Renal cortex interstitium (tissue), 11 donors: ENCODE data around the gene ETNK2. TPM values are rescaled to one million over a fixed set of nuclear protein-coding genes. Genes with fewer than 3 reads are reported as not detected.
A peak's percentile ranks its signal among the peaks of the same experiment; 100 is the strongest.
"Not testable (repeated sequence)": the region's sequence is repeated elsewhere in the genome, so short reads cannot be mapped to it uniquely, and the experiment has no call there.

ENCODE experiments used
- DNase-seq, 11 donors: peaks; one replicate each; pipeline ENCODE4 v3.0.0-alpha.2; 2013; ENCODE audit warnings: low read depth in 9 of 11, low spot score in 4 of 11; ENCODE audit errors: extremely low read depth in 1 of 11
- polyA plus RNA-seq, 3 donors: library from polyadenylated mRNA; unstranded; fragments of 120-200 nt; gene quantifications; one replicate each; pipeline ENCODE4 v1.2.1, GENCODE V29; 2013; ENCODE audit not compliant: insufficient read length in 3 of 3

The ETNK2 gene
- polyA plus RNA-seq, 3 donors: 22.8 to 28.2 (median 23.5) TPM

DNA sequence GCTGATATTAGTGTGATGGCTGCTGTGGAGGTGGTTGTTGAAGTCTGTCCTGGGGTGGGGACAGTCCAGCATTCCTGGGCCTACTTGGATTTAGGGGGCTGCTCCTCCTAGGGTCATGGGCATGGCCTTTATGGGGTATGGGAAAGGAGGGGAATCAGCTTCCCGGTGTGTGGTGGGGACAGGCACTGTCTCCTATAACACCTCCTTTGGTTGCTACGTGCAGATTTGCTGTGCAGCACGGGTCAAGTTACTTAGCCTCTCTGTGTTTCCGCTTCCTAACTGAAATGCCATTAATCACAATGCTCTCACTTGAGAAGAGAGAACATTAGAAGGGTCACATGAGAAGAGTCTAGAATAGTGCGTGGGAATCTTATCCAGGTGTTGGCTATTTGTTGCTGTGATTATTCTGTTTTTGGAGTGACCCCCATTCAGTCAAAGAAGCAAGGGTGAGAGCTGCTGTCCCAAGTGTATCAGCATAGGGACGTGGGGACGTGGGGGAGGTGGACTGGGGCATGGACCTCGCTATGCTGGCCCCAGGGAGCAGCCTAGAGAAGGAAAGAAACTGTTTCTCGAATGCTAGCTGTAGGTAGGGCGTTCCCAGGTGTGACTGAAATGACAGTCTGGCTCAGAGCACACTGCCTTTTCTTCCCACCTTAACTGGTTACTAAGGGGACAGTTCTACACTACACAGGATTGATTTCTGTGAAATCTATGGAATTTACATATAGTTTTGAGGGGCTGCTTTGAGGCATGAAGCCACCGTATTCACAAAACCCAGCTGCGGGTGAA lies 59.0 kb downstream of the ETNK2 start:
- DNase-seq: no peak

DNA sequence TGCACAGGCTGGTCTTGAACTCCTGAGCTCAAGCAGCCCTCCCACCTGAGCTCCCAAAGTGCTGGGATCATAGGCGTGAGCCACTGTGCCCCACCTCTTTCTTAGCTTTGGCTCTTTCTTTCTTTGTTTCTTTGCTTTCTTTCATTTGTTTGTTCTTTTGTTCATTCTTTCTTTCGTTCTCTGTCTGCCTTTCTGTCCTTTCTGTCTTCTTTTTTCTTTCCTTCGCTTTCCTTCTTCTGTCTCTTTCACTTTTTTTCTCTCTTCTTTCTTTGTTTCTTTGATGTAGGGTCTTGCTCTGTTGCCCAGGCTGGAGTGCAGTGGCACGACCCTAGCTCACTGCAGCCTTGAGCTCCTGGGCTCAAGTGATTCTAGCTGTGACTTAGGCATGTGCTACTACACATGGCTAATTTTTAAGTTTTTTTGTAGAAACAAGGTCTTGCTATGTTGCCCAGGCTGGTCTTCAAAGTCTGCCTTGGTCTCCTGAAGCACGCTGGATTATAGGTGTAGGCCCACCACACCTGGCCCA lies 60.0 kb downstream of the ETNK2 start:
- no peak for DNase-seq

DNA sequence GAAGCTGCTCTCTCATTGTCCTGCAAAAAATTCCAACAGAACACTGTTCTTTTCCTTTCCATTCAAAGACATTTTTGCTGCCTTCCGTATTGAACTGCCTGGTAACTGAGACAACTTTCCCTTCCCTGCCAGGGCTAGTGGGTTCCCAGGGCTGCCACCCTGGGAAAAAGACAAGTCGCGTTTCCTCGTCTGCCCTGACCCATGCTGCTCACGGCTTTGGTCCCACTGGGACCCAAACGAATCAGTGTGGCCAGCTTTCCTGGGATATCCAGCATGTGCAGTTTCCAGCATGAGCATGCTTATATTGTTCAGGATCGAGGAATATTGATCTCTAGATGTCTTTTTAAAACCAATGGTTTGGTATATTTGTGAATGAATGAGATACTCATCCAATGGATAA lies 60.8 kb downstream of the ETNK2 start:
- no peak for DNase-seq

DNA sequence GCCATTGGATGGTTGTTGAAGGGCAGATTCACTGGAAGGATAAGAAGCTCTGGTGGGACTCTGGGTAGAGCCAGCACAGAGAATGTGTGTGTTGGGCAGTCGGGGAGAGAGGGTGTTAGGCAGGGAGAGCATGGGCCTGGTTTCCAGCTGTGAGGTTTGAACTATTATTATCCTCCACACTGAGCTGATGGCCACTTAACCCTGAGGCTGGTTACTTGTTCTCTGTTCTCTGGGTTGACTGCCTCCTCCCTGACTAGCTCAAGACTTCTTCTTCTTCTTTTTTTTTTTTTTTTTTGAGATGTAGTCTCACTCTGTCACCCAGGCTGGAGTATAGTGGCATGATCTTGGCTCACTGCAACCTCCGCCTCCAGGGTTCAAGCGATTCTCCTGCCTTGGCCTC lies 61.7 kb downstream of the ETNK2 start:
- not testable (repeated sequence) for DNase-seq

DNA sequence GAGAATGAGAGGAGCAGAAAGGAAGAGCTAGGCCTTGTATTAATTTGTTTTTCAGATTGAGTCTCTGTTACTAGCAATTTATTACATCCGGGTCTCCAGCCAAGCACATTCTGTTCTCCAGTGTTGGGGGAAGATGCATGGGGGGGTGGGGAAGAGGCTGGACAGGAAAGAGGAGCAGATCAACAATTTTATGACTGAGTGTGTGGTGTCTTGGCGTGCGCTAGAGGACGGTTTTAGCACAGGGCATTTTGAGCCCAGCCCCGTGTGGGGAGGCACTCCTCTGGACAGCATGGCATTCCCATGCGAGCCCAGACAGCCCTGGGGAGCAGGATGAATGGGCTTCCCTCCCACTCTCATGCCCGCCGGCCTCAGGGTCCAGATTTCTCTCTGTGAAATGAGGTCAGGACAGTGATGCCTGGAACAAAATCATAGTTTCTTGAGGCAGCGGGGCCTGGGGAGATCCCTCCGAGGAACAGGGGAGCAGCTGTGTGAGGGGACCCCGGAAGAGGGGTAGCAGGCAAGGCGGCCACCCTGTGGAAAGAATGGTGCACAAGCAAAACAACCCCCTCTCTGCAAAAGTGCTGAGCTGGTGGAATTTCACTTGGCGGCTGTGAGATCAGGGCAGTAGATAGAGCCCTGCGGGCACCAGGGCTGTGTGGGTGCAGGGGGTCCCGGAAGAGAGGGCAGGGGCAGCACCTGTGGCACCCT lies 62.6 kb downstream of the ETNK2 start:
- peak in 1 of 11 donors; percentile 54 for DNase-seq

DNA sequence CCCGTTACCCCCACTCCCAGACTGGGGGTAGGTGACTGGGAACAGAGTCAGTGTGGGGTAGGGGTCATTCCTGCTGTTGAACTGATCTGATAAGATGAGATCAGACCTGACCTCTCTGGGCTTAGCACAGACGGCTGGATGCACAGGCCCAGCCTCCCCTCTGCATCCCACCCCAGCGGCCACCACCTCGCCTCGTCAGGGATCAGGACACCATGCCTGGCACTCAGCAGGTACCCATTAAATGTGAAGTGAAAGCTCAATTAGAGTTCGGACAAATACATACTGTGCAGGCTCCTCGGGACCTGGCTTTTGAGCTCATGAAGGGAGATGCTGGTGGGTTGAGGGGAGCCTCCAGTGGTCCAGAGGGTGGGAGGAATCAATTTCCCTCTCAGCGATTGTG lies 63.2 kb downstream of the ETNK2 start:
- no peak for DNase-seq

DNA sequence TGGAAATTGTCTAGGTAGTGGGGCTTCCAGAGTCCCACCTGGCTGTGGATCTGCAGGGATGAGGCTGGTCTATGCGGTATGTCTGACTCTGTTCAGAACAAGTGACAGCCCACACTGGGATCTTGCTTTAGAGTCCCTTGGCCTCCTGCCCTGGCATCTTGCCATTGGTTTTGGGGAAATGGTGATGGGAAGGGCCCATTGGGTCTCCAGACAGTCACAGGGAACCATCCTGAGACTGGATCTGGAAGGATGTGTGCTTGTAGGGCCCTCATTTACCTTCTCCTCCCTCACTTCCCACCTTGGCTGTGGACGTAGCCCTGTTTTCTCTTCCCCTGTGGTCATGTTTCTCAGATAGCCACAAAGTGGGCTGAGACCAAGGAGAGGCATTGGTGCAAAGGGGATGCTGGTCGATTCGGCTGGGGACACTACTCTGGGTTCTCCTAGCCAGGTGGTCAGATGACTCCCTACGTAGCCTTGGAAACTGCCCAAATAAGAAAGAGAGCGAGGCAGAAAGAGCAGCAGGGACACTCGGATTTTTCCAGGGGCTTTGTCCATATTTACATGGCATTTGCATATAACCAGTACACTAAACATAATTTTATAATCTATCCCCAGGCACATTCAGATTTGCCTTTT lies 63.8 kb downstream of the ETNK2 start:
- no peak for DNase-seq

DNA sequence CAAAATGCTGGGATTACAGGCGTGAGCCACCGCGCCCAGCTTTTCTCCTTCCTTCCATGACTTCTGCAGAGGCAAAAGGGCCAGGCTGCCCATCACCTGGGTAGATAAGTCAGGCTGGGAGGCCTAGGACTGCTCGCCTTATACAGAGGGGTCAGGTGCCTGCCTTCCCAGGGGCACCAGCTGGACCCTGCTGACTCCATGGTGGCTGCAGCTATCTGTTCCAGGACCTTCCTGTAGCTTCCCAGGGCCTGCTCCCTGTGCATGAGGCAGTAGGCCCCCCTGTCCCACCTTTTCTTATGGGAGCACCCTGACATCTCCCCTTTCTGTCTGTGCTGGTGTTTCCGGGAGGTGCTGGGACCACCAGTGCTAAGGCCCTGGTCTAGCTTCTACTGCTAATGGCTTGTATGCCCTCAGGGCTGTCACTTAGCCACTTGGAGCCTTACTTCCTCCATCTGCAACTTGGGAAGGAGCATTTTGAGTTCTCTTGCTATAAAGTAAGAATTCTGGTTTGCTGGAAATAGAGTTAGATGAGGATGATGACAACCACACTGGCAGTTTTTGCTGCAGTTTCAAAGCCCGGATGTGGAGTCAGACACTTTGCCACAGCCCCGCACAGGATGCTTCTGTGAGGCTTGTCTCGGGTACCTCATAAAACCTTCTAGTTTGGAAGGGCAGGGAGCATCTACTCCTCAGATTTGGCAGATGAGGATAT lies 64.5 kb downstream of the ETNK2 start:
- DNase-seq: no peak

DNA sequence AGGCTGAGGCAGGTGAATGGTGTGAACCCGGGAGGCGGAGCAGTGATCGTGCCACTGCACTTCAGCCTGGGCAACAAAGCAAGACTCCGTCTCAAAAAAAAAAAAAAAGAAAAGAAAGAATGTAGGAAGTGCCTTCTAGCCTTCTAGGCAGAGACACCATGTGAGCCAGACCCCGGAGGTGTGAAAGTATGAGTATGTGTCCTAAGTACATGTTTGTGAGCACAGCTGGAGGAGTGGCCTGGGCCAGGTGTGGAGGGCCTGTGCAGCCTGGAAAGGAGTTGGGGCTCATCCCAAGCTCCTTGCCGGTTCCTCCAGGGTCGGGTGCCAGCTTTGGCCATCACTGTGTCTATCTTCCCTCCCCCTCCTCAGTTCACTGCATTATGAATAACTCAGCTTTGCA lies 66.0 kb downstream of the ETNK2 start:
- no peak for DNase-seq

DNA sequence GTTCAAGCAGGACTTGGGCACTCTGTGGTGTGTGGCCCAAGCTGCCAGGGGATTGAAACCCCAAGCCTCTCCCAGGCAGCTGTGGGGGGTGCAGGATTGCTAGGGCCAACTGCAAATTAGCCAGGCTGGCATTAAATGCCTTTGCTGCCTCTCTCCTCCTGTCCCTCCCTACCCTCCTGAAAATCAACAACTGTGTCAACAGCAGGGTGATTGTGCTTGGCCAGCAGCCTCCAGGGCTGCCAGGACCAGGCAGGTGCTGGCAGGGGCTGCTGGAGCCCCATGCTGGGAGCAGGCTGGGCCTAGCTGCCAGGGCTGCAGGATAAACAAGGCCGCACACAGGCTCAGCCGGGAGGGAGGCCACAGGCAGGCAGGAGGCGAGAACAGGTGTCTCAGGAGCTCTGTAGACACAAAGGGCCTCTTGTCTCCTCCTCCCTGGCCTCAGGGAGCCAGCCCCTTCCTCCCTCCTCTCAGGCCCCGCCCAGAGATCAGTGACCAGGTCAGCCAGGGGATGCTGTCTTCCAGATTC lies 67.5 kb downstream of the ETNK2 start:
- peak in 1 of 11 donors; percentile 44 for DNase-seq

DNA sequence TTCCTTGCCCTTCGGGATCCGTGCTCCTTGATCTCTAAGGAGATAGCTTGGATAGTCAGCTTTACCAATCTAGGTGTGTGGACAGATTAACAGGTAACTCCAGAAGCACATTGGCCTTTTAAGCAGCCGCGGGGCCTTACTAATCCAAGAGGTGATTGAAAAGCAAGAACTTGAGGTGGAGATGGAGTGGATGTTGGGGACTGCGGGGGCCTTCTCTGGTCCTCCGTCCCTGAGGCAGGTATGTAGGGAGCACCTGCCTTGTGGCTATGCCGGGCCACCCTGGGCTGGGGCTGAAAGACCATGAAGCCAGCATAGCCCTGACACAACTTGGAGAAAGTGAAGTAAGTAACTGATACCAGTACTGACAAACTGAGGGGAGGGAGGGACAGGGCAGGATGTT lies 68.4 kb downstream of the ETNK2 start:
- DNase-seq: no peak

DNA sequence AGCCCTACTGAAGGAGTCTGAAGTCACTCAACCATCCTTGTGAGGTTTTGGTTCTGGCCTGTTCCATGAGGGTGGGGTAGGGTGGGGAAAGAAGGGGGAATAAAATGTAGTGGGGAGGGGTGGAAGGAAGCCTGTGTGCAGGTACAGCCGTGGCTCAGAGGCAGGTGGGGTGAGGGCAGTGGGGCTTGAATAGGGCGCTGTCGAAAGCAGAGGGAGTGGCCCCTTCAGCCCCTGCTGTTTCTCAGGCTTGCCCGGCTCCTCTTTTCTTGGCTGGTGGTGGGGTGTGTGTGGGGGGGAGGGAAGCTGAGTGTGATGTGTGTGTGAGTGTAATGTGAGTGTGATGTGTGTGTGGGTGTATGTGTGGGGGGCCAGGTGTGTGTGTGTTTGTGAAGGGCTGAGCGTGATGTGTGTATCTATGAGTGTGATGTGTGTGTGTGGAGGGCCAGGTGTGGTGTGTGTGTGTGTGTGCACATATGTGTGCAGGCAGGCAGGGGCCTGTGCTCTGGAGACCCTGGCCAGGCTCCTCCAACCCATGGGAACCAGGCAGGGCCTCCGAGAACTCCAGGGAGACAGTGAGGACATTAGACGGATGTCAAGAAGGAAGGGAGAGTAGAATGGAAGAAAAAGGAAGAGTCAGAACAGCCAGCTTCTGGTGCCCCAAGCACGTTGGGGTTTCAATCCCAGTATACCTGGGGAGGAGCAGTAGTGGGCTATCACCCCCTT lies 69.9 kb downstream of the ETNK2 start:
- no peak for DNase-seq

DNA sequence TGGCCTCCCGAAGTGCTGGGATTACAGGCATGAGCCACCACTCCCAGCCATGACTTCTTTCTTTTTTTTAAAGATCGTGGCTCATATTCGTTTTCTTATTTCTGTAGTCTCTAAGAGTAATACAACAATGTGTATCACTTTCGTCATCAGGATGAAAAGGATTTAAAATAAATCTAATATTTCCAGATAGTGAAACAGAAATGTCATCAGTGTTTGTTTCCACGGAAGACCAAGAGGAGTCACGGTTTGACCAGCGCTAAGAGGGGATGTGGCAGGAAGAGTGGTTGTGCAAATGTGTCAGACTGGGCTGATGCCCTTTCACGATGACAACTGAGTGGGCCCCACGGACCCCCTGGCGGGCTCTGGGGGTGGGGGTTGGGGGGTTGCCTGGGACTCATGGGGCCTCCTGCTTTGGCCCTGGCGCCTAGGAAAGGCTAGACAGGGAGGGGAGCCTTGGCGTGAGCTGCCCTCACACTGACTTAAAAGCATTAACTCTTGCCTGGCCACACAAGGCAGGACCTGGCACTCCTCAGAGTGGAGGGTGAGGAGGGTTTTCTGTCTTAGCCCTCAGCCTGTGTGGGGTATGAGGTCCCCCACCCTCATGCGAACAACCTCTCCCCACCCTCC lies 70.6 kb downstream of the ETNK2 start:
- DNase-seq: no peak

Other genes starting within 250 kb of the ETNK2 start
- 10 to 100 TPM; 40.8 to 57.4 (median 53.9) TPM for gene SOX13, start 78.9 kb downstream of the ETNK2 start, polyA plus RNA-seq
- gene REN, start 14.3 kb upstream of the ETNK2 start, polyA plus RNA-seq: 10 to 100 TPM; 71.1 to 81.4 (median 80.3) TPM
- 1 to 10 TPM in 1 of 3 donors, under 1 TPM in 2; 0.40 to 1.9 (median 0.92) TPM for gene KISS1, start 44.4 kb upstream of the ETNK2 start, polyA plus RNA-seq
- gene GOLT1A, start 61.9 kb upstream of the ETNK2 start, polyA plus RNA-seq: 1 to 10 TPM; 2.3 to 4.1 (median 2.5) TPM
- gene PLEKHA6, start 207.9 kb upstream of the ETNK2 start, polyA plus RNA-seq: 10 to 100 TPM; 41.1 to 56.4 (median 48.0) TPM